ENCODE measurements around the gene SPAG6. TPM values are rescaled to one million over a fixed set of nuclear protein-coding genes. Genes with fewer than 3 reads are reported as not detected.

Gene SPAG6
- polyA plus RNA-seq, 1 experiment = not detected

DNA sequence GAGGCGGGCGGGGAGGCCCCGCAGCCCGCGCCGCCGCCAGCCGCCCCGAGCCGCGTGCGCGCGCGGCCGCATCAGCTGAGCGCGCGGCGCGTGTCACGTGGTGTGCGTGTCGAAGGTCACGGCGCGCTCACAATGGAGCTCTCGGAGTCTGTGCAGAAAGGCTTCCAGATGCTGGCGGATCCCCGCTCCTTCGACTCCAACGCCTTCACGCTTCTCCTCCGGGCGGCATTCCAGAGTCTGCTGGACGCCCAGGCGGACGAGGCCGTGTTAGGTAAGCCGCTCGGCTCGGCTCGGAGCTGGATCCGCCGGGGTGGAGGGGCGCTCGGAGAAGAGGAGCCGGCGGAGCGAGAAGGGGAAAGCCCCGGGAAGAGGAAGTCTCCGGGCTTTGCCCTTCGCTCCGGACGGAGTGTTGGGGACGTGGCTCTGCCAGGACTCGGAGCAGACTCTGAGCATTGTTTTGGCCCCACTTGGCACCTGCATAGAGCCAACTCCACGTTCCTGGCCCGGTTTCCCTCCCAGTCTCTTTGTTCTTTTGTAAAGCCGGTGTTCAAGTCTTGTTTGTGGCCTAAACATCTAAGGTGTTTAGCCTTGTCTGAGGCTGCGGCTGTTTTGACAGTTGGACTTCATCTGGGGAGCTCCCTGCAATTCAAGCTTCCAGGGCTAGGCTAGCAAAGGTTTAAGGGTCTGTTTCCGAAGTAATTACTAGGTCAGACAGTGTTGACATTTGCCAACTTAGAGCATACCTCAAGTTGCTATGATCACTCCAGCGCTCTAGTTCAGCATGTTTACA, 28.8 kb upstream of the SPAG6 start, which contains the start of gene COMMD3:
COMMD3 (plus strand) TSS at position 103 of the 790 bp plus-strand sequence; CDS start at position 133, 30 bp downstream.
- no peak for DNase-seq (ENCODE audit: low read depth)
- TF ChIP-seq, protein P1, sequence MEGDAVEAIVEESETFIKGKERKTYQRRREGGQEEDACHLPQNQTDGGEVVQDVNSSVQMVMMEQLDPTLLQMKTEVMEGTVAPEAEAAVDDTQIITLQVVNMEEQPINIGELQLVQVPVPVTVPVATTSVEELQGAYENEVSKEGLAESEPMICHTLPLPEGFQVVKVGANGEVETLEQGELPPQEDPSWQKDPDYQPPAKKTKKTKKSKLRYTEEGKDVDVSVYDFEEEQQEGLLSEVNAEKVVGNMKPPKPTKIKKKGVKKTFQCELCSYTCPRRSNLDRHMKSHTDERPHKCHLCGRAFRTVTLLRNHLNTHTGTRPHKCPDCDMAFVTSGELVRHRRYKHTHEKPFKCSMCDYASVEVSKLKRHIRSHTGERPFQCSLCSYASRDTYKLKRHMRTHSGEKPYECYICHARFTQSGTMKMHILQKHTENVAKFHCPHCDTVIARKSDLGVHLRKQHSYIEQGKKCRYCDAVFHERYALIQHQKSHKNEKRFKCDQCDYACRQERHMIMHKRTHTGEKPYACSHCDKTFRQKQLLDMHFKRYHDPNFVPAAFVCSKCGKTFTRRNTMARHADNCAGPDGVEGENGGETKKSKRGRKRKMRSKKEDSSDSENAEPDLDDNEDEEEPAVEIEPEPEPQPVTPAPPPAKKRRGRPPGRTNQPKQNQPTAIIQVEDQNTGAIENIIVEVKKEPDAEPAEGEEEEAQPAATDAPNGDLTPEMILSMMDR (IDR thresholded peaks at IDR 0.05; ENCODE audit: insufficient read depth, low read depth, low read length) = no peak
- Histone ChIP-seq H3K36me3 (ENCODE audit: control insufficient read depth, insufficient read depth, low read length) (no peaks in the 10 kb centered on the region), H3K27me3 (ENCODE audit: control insufficient read depth, insufficient read depth, low read length) (no peaks in the 10 kb centered on the region), H3K4me3 (ENCODE audit: low read depth, low read length) (peak within 1 kb of the TSS; percentile 71)
- ChIA-PET POLR2A (no interaction called here), CTCF (interaction anchor here (0.6 to 1.4 kb wide), 6 partner anchors 19 to 821 kb away, joined by 3 to 6 read pairs (median 3); partner anchors contain the start of gene SKIDA1)

- no peak for DNase-seq (ENCODE audit: low read depth)
- Histone ChIP-seq H3K27me3 (ENCODE audit: control insufficient read depth, insufficient read depth, low read length) (peaks cover 1% of the 10 kb centered on the region; the same call in 1 of the 2 replicates), H3K4me3 (ENCODE audit: low read depth, low read length) (peak overlapping the region; percentile 71), H3K36me3 (ENCODE audit: control insufficient read depth, insufficient read depth, low read length) (no peaks in the 10 kb centered on the region)
- ChIA-PET POLR2A (no interaction called here), CTCF (interaction anchor here (0.6 to 1.4 kb wide), 3 partner anchors 74 to 821 kb away, joined by 3 to 4 read pairs (median 3); no protein-coding TSS in a partner anchor)
- TF ChIP-seq, protein P1 (IDR thresholded peaks at IDR 0.05; ENCODE audit: insufficient read depth, low read depth, low read length) = no peak
Observed at GRCh38 chr10:22317076-22317370, 28.3 kb upstream of the SPAG6 start.

DNA sequence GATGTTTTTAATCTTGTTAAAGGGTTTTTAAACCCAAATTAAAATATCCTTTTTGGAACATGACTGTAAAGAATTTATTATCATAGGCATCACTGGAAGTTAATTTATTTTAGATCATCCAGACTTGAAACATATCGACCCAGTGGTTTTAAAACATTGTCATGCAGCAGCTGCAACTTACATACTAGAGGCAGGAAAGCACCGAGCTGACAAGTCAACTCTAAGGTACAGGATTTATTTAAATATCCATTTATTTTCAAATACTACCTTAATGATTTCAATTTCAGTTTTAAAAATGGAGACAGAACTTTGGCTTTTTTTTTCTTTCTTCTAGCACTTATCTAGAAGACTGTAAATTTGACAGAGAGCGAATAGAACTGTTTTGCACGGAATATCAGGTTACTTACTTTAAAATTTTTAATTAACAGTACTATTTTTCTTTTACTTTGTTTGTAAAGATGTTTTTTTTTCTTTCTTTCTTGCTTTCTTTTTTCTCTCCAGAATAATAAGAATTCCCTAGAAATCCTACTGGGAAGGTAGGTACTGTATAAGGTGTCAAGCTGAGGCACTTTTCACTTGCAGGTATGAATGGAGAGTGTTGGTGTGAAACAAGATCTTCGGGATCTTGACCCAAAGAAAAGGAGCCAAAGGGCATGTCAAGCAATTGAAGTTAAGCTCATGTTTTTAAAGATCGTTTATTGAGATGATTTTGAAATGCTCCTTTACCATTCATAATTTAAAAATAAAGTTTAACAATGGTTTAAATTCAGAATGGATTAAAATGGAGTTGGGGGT, 27.3 kb upstream of the SPAG6 start:
- TF ChIP-seq, protein P1 (IDR thresholded peaks at IDR 0.05; ENCODE audit: insufficient read depth, low read depth, low read length) = no peak
- H3K4me3 ChIP-seq (ENCODE audit: low read depth, low read length) = no peak overlapping the region
- POLR2A ChIA-PET = no interaction called here

GRCh38 chr10:22318772-22319171, 26.5 kb upstream of the SPAG6 start:
- POLR2A ChIA-PET = no interaction called here
- CTCF ChIA-PET = interaction anchor here (0.7 kb wide), 1 partner anchor 1210 kb away, joined by 3 read pairs; no protein-coding TSS in a partner anchor
- TF ChIP-seq, protein P1 (IDR thresholded peaks at IDR 0.05; ENCODE audit: insufficient read depth, low read depth, low read length) = no peak

More for the DNA sequence above, 27.3 kb upstream of the SPAG6 start:
- DNase-seq (ENCODE audit: low read depth) = no peak
- H3K27me3 ChIP-seq (ENCODE audit: control insufficient read depth, insufficient read depth, low read length) = peaks cover 9% of the 10 kb centered on the region
- CTCF ChIA-PET = interaction anchor here (0.7 kb wide), 2 partner anchors 48 to 1211 kb away, joined by 3 read pairs; no protein-coding TSS in a partner anchor
- H3K36me3 ChIP-seq (ENCODE audit: control insufficient read depth, insufficient read depth, low read length) = no peaks in the 10 kb centered on the region

DNA sequence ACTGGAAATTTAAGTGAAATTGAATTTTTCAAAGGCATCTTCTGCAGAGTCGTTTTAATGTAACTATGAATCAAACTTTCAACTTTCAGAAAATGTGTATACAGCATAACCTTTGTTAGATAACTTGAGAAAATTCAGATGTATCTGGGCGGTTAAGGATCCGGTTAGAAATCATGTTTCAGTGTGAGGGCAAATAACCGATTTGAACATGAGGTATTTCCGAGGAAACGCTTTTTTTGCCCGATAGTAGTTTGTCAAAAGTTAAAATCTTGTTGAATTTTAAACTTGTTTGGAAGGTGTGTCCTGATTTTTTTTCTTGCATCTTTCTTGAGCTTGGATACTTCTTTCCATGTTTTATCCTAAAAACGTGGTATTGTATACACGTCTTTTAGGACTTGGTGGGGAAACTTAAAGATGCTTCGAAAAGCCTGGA, 25.7 kb upstream of the SPAG6 start:
- no peak for DNase-seq (ENCODE audit: low read depth)
- ChIA-PET POLR2A (no interaction called here), CTCF (no interaction called here)
- TF ChIP-seq, protein P1 (IDR thresholded peaks at IDR 0.05; ENCODE audit: insufficient read depth, low read depth, low read length) = no peak
- no peaks in the 10 kb centered on the region for H3K36me3 ChIP-seq (ENCODE audit: control insufficient read depth, insufficient read depth, low read length)
- H3K4me3 ChIP-seq (ENCODE audit: low read depth, low read length) = no peak overlapping the region
- H3K27me3 ChIP-seq (ENCODE audit: control insufficient read depth, insufficient read depth, low read length) = peaks cover 14% of the 10 kb centered on the region

More at GRCh38 chr10:22318772-22319171, 26.5 kb upstream of the SPAG6 start:
- Histone ChIP-seq H3K4me3 (ENCODE audit: low read depth, low read length) (no peak overlapping the region), H3K36me3 (ENCODE audit: control insufficient read depth, insufficient read depth, low read length) (no peaks in the 10 kb centered on the region), H3K27me3 (ENCODE audit: control insufficient read depth, insufficient read depth, low read length) (peaks cover 12% of the 10 kb centered on the region)
- DNase-seq (ENCODE audit: low read depth) = no peak

Data from BJ (cell line).